IMR-90 (cell line): ENCODE data around the gene ZNF362. TPM values are rescaled to one million over a fixed set of nuclear protein-coding genes. Genes with fewer than 3 reads are reported as not detected.

ENCODE experiments used
- ATAC-seq: fragments of 200-7000 bp; cut with Tn5 transposase; 2 replicates; pipeline ENCODE4 v1.9.1; 2020; ENCODE audit warnings: low read depth, mild to moderate bottlenecking, moderate library complexity
- BruUV-seq: library from RNA; stranded (reverse); fragments of 400-500 nt; replicated peaks from 2 replicates; lab custom pipeline; 2021; lab: Mats Ljungman, UMichigan
- CTCF ChIA-PET: fragments of 300-600 bp; formaldehyde crosslinking; extraction: SDS; loops from one replicate; lab custom pipeline; 2021; ENCODE audit warnings: antibody characterized with exemption; lab: Yijun Ruan, JAX
- POLR2A ChIA-PET: fragments of 300-600 bp; sonication (Branson Sonifier 250); formaldehyde crosslinking; loops from one replicate; lab custom pipeline; 2022; ENCODE audit warnings: antibody characterized with exemption; ENCODE audit not compliant: unreplicated experiment; lab: Charles Lee
- DNase-seq: peaks from one replicate; pipeline ENCODE4 v3.0.0; 2013
- H2AFZ ChIP-seq: replicated peaks from 2 replicates; pipeline ENCODE3; 2013; ENCODE audit warnings: low read length, mild to moderate bottlenecking; ENCODE audit not compliant: poor library complexity
- H2AK5ac ChIP-seq: 2 replicates; pipeline ENCODE4 v1.6.1; 2013; ENCODE audit warnings: low read depth, low read length, inconsistent platforms
- H2AK9ac ChIP-seq: replicated peaks from 2 replicates; pipeline ENCODE3; 2013; ENCODE audit warnings: mild to moderate bottlenecking, low read depth, low read length, moderate library complexity; ENCODE audit not compliant: poor library complexity
- H2BK120ac ChIP-seq: 2 replicates; pipeline ENCODE4 v1.6.1; 2013; ENCODE audit warnings: low read depth, low read length, inconsistent platforms
- H2BK15ac ChIP-seq: 3 replicates; pipeline ENCODE4 v1.6.1; 2013; ENCODE audit warnings: low read depth, low read length, inconsistent platforms
- H2BK20ac ChIP-seq: 2 replicates; pipeline ENCODE4 v1.6.1; 2013; ENCODE audit warnings: low read depth, mild to moderate bottlenecking, inconsistent platforms, low read length, moderate library complexity
- H2BK5ac ChIP-seq: 2 replicates; pipeline ENCODE4 v1.6.1; 2013; ENCODE audit warnings: mild to moderate bottlenecking, low read depth, low read length, inconsistent platforms; ENCODE audit not compliant: poor library complexity, severe bottlenecking
- H3K14ac ChIP-seq: replicated peaks from 2 replicates; pipeline ENCODE4 v1.6.1; 2013; ENCODE audit warnings: low read depth, low read length, inconsistent platforms
- H3K18ac ChIP-seq: 2 replicates; pipeline ENCODE4 v1.6.1; 2013; ENCODE audit warnings: low read depth, low read length, control low read depth
- H3K23ac ChIP-seq: 2 replicates; pipeline ENCODE4 v1.6.1; 2013; ENCODE audit warnings: low read depth, low read length, inconsistent platforms
- H3K27ac ChIP-seq: 2 replicates; pipeline ENCODE4 v1.5.1; 2013; ENCODE audit warnings: mild to moderate bottlenecking, control low read depth, low read length; ENCODE audit not compliant: insufficient read depth
- H3K27me3 ChIP-seq: 2 replicates; pipeline ENCODE4 v1.6.1; 2013; ENCODE audit warnings: low read length; ENCODE audit not compliant: control insufficient read depth, insufficient read depth
- H3K36me3 ChIP-seq: 2 replicates; pipeline ENCODE4 v1.6.1; 2013; ENCODE audit warnings: low read length, mixed read lengths; ENCODE audit not compliant: control insufficient read depth, insufficient read depth
- H3K4ac ChIP-seq: 2 replicates; pipeline ENCODE4 v1.6.1; 2013; ENCODE audit warnings: low read depth, low read length, inconsistent platforms
- H3K4me1 ChIP-seq: 2 replicates; pipeline ENCODE4 v1.6.1; 2013; ENCODE audit warnings: low read length, mixed read lengths; ENCODE audit not compliant: control insufficient read depth, insufficient read depth
- H3K4me2 ChIP-seq: 2 replicates; pipeline ENCODE4 v1.6.1; 2013; ENCODE audit warnings: low read depth, mild to moderate bottlenecking, control low read depth, low read length, moderate library complexity
- H3K4me3 ChIP-seq: 2 replicates; pipeline ENCODE4 v1.5.1; 2013; ENCODE audit warnings: low read depth, mild to moderate bottlenecking, control low read depth, low read length, moderate library complexity; ENCODE audit not compliant: insufficient read depth
- H3K56ac ChIP-seq: 2 replicates; pipeline ENCODE4 v1.6.1; 2013; ENCODE audit warnings: low read length, inconsistent platforms; ENCODE audit not compliant: insufficient read depth; ENCODE audit errors: extremely low read depth
- H3K79me1 ChIP-seq, 2 experiments: 2 replicates each; pipeline ENCODE4 v1.6.1; 2013; ENCODE audit warnings: low read length in 2 of 2, inconsistent platforms in 1 of 2, low read depth in 1 of 2
- H3K9ac ChIP-seq: 2 replicates; pipeline ENCODE4 v1.6.1; 2013; ENCODE audit warnings: low read depth, low read length, control low read depth
- H3K9me1 ChIP-seq: 2 replicates; pipeline ENCODE4 v1.6.1; 2013; ENCODE audit warnings: low read length, inconsistent platforms; ENCODE audit not compliant: insufficient read depth
- H3K9me3 ChIP-seq: 2 replicates; pipeline ENCODE4 v1.6.1; 2013; ENCODE audit warnings: low read length; ENCODE audit not compliant: control insufficient read depth, insufficient read depth
- H4K20me1 ChIP-seq: 2 replicates; pipeline ENCODE4 v1.6.1; 2013; ENCODE audit warnings: low read length, inconsistent platforms; ENCODE audit not compliant: insufficient read depth
- H4K5ac ChIP-seq: 2 replicates; pipeline ENCODE4 v1.6.1; 2013; ENCODE audit warnings: mild to moderate bottlenecking, low read depth, low read length, control low read depth
- H4K8ac ChIP-seq, 2 experiments: 2 replicates each; pipeline ENCODE4 v1.6.1; 2013; ENCODE audit warnings: low read depth in 2 of 2, low read length in 2 of 2, control low read depth in 1 of 2, inconsistent platforms in 1 of 2
- H4K91ac ChIP-seq: 2 replicates; pipeline ENCODE4 v1.6.1; 2013; ENCODE audit warnings: low read depth, low read length, inconsistent platforms; ENCODE audit not compliant: insufficient read depth
- BHLHE40 ChIP-seq: fragments of 150-350 bp; IDR thresholded peaks from 2 replicates; pipeline ENCODE4 v1.6.1; 2016; ENCODE audit warnings: mild to moderate bottlenecking, low read depth, low read length
- WGBS, 2 experiments: methylation state at CpG; one replicate each; pipeline versions ENCODE4 v1.1.5 to v1.1.7; 2013; ENCODE audit warnings: missing lambda C conversion rate in 2 of 2; ENCODE audit not compliant: insufficient read length in 1 of 2; ENCODE audit errors: extremely low coverage in 2 of 2; 5-methylcytosine and 5-hydroxymethylcytosine counted together
- dilution Hi-C: fragments of 300-500 bp; cut with HindIII; formaldehyde crosslinking; loops from one replicate; pipeline ENCODE4 v1.14.3; 2018; ENCODE audit warnings: low sequenced_read_pairs; ENCODE audit not compliant: unreplicated experiment
- in situ Hi-C: fragments of 300-500 bp; cut with MboI; formaldehyde crosslinking; loops from 3 replicates; pipeline ENCODE4 v1.14.3; 2019; ENCODE audit warnings: low sequenced_read_pairs, inconsistent platforms, mixed read lengths
- intact Hi-C: fragments of 100-400 bp; cut with micrococcal nuclease; formaldehyde crosslinking; loops from 2 replicates; pipeline ENCODE4 v1.10.0; 2022
- polyA plus RNA-seq, 3 experiments: library from polyadenylated mRNA; depleted of rRNA; stranded (reverse); fragments of >200 nt; gene quantifications; 2 replicates each; pipeline ENCODE4 v1.2.3, GENCODE V29; 2012; ENCODE audit warnings: low replicate concordance in 1 of 3
- total RNA-seq: library from RNA; depleted of rRNA; stranded (reverse); fragments of >200 nt; gene quantifications from 2 replicates; pipeline ENCODE4 v1.2.3, GENCODE V29; 2012

The ZNF362 gene
- total and polyA plus RNA-seq, 2 of the 4 experiments (the other 2 are of a cell fraction) = 5.7 to 12.9 TPM

DNA sequence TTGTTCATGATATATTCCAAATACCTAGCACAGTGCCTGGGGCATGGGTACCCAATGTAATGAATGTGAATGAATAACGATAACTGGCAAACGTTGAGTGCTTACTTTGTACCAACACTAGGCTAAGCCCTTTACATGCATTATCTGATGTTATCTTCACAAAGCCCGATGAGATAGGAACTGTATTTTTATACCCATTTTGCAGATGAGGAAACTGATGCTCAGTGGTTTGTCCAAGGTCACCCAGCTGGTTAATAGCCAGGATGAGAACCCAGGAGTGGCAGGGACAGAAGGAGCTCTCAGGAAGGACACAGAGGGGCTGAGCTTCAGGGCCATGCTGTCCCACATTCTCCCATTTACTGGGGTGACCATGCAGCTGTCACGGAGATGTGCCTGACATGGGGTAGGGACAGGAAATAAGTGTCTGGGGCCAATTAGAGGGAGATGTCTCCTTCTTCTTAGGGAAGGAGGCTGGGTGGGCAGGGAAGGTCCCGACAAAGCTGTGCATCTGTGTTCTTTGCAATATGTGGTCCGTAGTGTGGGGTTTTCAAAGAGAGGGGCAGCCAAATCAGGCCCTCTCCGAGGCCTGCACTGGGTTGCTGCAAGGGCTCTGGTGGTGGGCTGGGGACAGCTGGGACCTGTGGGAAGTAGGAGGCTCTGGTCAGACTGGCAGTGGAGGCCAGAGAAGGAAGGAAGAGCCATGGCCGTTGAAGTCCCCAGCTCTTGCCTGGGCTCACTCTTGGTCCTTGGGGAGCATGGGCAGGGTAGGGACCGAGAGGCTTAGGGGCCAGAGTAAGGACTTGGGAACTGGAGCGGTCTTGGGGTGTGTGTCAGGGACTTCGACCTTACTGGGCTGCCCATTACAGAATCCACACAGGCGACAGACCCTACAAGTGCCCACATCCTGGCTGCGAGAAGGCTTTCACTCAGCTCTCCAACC, 38.0 kb downstream of the ZNF362 start:
- no peak for ATAC-seq
- Histone ChIP-seq H3K18ac (no peak overlapping the region), H2BK15ac (no peak overlapping the region), H3K4me2 (no peak overlapping the region), H3K4me1 (no peaks in the 10 kb centered on the region), H2AK5ac (no peak overlapping the region), H3K56ac (no peak overlapping the region), H3K9ac (no peak overlapping the region), H3K36me3 (peaks cover 32% of the 10 kb centered on the region), H4K8ac (no peak overlapping the region), H3K4me3 (no peak overlapping the region), H2BK5ac (no peak overlapping the region), H3K9me3 (no peaks in the 10 kb centered on the region), H3K27ac (no peak overlapping the region), H4K5ac (no peak overlapping the region), H2AFZ (no peak overlapping the region), H3K79me1 (peaks cover 0 to 36% of the 10 kb centered on the region in 2 experiments; a peak in 3 of 4 replicates), H3K23ac (no peak overlapping the region), H3K14ac (no peak overlapping the region), H2BK20ac (no peak overlapping the region), H4K20me1 (peaks cover 10% of the 10 kb centered on the region; the same call in 1 of the 2 replicates), H2BK120ac (no peak overlapping the region), H3K9me1 (peaks cover 4% of the 10 kb centered on the region; the same call in 1 of the 2 replicates), H3K27me3 (no peaks in the 10 kb centered on the region), H2AK9ac (no peak overlapping the region), H4K91ac (no peak overlapping the region), H3K4ac (no peak overlapping the region)
- in situ Hi-C loops (loop anchor here (5.0 to 10.0 kb wide), 3 partner anchors 73 to 320 kb away; no protein-coding TSS in a partner anchor), dilution Hi-C loops (no loop called here), intact Hi-C loops (loop anchor here (1.0 to 5.0 kb wide), 6 partner anchors 53 to 319 kb away; no protein-coding TSS in a partner anchor)
- ChIA-PET CTCF (interaction anchor here (1.3 to 2.2 kb wide), 4 partner anchors 75 to 176 kb away, joined by 4 to 26 read pairs (median 8); no protein-coding TSS in a partner anchor), POLR2A (no interaction called here)
- WGBS, 2 experiments = 60% methylated on average over 1 of the region's 13 CpGs; no CpG with 5 or more reads in 1 of the 2 experiments
- no peak for TF ChIP-seq BHLHE40
- no peak for DNase-seq
- no TSS peak for BruUV-seq
